ENCODE data around the gene EPHA6. TPM values are rescaled to one million over a fixed set of nuclear protein-coding genes. Genes with fewer than 3 reads are reported as not detected.
A peak's percentile ranks its signal among the peaks of the same experiment; 100 is the strongest.

The EPHA6 gene
- total RNA-seq, 1 donor from 2014 or later = 16.5 TPM

DNA sequence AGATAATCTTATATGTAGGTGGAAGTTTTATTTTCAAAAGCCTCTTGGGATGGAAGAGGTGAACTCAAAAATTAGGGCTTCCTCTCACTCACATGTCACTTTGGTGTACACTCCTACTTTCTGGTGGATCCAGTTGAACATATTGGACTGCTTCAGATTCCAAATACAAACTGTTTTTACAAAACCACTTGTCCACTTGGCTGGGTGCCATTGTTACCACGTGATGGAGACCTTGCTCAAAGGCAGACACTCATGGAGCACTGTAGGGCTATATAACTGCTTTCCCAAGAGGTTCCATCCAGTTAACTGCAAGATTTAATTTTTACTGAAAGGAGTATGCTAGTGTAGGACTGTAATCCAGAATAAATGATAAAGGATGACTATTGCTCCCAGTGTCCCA, 307.0 kb downstream of the EPHA6 start:
- H3K4me1 Mint-ChIP-seq (ENCODE audit: low read depth) = peaks cover 7% of the 10 kb centered on the region
- no peaks in the 10 kb centered on the region for H3K9me3 Mint-ChIP-seq (ENCODE audit: low read depth)
- no peak for DNase-seq (ENCODE audit: low spot score, unreplicated experiment)
- H3K27ac Mint-ChIP-seq = no peak overlapping the region
- TF ChIP-seq, protein P1, sequence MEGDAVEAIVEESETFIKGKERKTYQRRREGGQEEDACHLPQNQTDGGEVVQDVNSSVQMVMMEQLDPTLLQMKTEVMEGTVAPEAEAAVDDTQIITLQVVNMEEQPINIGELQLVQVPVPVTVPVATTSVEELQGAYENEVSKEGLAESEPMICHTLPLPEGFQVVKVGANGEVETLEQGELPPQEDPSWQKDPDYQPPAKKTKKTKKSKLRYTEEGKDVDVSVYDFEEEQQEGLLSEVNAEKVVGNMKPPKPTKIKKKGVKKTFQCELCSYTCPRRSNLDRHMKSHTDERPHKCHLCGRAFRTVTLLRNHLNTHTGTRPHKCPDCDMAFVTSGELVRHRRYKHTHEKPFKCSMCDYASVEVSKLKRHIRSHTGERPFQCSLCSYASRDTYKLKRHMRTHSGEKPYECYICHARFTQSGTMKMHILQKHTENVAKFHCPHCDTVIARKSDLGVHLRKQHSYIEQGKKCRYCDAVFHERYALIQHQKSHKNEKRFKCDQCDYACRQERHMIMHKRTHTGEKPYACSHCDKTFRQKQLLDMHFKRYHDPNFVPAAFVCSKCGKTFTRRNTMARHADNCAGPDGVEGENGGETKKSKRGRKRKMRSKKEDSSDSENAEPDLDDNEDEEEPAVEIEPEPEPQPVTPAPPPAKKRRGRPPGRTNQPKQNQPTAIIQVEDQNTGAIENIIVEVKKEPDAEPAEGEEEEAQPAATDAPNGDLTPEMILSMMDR (IDR thresholded peaks at IDR 0.05; ENCODE audit: unreplicated experiment) = no peak
- no peaks in the 10 kb centered on the region for H3K36me3 Mint-ChIP-seq (ENCODE audit: insufficient read depth)
- H3K4me3 Mint-ChIP-seq (ENCODE audit: low read depth) = no peak overlapping the region
- H3K27me3 Mint-ChIP-seq = no peaks in the 10 kb centered on the region

DNA sequence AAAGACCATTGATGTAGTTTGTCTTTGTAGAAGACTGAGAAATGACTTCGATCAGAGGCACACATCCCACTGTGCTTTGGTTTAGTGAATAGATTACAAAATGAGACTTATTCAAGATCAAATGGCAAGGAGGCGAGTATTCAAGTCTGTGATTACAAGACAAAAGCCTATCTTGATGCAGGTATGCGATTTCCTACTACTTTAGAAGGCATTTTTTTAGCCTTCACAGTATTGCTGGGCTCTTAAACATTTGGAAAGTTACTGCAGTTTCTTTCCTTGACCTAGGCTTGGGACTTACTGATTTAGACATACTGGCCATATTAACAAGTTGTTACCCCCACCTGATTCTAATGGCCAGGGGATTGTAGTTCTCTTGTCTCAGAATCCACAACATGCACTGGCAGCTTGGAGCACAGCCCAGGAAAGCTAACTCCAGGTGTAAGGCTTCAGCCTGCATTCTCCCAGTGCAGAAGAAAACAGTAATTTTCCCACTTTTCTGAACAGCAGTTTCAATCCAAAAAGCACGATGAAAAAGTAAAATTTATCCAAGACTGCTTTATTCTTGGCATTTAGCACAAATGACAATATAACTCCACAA, 311.6 kb downstream of the EPHA6 start:
- DNase-seq (ENCODE audit: low spot score, unreplicated experiment) = no peak
- H3K4me3 Mint-ChIP-seq (ENCODE audit: low read depth) = no peak overlapping the region
- H3K27me3 Mint-ChIP-seq = no peaks in the 10 kb centered on the region
- no peaks in the 10 kb centered on the region for H3K36me3 Mint-ChIP-seq (ENCODE audit: insufficient read depth)
- no peaks in the 10 kb centered on the region for H3K9me3 Mint-ChIP-seq (ENCODE audit: low read depth)
- no peaks in the 10 kb centered on the region for H3K4me1 Mint-ChIP-seq (ENCODE audit: low read depth)
- TF ChIP-seq, protein P1 (IDR thresholded peaks at IDR 0.05; ENCODE audit: unreplicated experiment) = no peak
- no peak overlapping the region for H3K27ac Mint-ChIP-seq

DNA sequence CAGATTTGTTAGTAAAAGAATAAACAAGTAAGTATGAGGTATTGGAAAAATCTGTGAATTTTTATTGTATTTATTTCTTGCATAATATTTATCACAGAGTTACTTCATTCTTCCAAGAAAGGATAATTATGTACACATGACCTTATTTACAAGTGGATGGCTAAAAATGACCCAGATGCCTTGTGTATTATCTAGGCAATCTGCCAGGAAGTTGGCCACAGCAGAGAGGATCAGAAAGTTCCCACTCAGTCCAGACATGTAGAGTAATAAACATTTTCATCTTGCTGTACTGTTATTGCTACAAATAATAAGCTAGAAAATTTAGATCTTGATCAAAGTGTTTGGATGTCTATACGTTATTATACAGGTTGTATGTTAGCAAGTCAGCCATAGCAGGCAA, 317.1 kb downstream of the EPHA6 start:
- H3K27ac Mint-ChIP-seq = no peak overlapping the region
- no peaks in the 10 kb centered on the region for H3K27me3 Mint-ChIP-seq
- DNase-seq (ENCODE audit: low spot score, unreplicated experiment) = no peak
- TF ChIP-seq, protein P1 (IDR thresholded peaks at IDR 0.05; ENCODE audit: unreplicated experiment) = no peak
- H3K4me1 Mint-ChIP-seq (ENCODE audit: low read depth) = no peaks in the 10 kb centered on the region
- no peaks in the 10 kb centered on the region for H3K36me3 Mint-ChIP-seq (ENCODE audit: insufficient read depth)
- H3K9me3 Mint-ChIP-seq (ENCODE audit: low read depth) = no peaks in the 10 kb centered on the region
- no peak overlapping the region for H3K4me3 Mint-ChIP-seq (ENCODE audit: low read depth)

DNA sequence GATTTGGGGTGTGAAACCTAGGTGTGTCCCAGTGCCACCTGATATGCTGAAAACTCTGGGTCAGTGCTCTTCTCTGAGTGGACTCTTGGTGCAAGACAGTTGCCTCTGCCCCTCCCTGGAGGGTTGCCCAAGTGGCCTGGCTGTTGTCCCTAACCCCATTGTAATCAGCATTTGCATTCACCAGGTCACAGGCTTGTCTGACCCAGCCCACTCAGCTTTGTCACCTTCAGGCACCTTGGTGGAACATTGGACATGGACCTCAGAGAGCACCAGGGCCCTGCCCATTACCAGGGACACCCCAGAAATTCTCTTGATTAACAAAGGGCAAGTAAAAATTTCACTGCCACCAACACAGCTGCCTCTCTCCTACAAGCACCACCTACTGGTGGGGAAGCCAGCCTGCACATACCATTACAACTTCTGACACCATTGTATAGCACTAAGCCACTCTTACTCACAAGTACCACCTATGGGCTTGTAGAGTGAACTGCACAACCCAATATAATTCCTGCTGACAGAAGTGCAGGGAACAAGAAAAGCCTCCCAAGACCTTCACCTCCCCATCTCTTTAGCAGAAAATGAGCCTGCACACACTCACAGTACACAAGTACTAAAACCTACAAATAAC, 324.6 kb downstream of the EPHA6 start:
- H3K27ac Mint-ChIP-seq = peak overlapping the region; percentile 35
- no peak overlapping the region for H3K4me3 Mint-ChIP-seq (ENCODE audit: low read depth)
- peaks cover 7% of the 10 kb centered on the region for H3K36me3 Mint-ChIP-seq (ENCODE audit: insufficient read depth)
- peaks cover 10% of the 10 kb centered on the region for H3K9me3 Mint-ChIP-seq (ENCODE audit: low read depth)
- H3K27me3 Mint-ChIP-seq = no peaks in the 10 kb centered on the region
- TF ChIP-seq, protein P1 (IDR thresholded peaks at IDR 0.05; ENCODE audit: unreplicated experiment) = peak; percentile 32
- H3K4me1 Mint-ChIP-seq (ENCODE audit: low read depth) = no peaks in the 10 kb centered on the region
- no peak for DNase-seq (ENCODE audit: low spot score, unreplicated experiment)

DNA sequence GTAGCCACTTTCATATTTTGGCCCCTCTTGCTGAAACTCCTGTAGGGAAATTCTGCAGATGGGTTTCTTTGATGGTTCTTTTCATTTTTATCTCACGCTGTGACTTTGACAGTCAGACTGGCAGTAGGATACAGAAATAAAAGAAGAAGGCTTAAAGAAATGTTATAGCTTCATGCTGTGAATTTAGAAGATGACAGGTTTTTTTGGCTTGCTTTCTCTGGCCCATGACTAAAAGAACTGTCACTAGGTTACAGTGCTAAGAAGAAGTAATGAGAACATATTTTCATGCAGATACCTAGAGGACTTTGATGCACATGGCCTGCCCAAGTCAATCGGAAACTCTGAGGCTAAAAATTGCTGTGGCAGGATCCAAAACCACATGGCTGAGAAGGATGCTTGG, 334.5 kb downstream of the EPHA6 start:
- no peaks in the 10 kb centered on the region for H3K36me3 Mint-ChIP-seq (ENCODE audit: insufficient read depth)

More for the DNA sequence above, 334.5 kb downstream of the EPHA6 start:
- H3K9me3 Mint-ChIP-seq (ENCODE audit: low read depth) = no peaks in the 10 kb centered on the region
- DNase-seq (ENCODE audit: low spot score, unreplicated experiment) = no peak
- H3K4me1 Mint-ChIP-seq (ENCODE audit: low read depth) = no peaks in the 10 kb centered on the region
- TF ChIP-seq, protein P1 (IDR thresholded peaks at IDR 0.05; ENCODE audit: unreplicated experiment) = no peak
- no peaks in the 10 kb centered on the region for H3K27me3 Mint-ChIP-seq
- no peak overlapping the region for H3K27ac Mint-ChIP-seq
- H3K4me3 Mint-ChIP-seq (ENCODE audit: low read depth) = no peak overlapping the region

Data from progenitor cell of endocrine pancreas (in vitro differentiated cells).